B cell (primary cell): ENCODE results near the gene PLS3. TPM values are rescaled to one million over a fixed set of nuclear protein-coding genes. Genes with fewer than 3 reads are reported as not detected.

Source experiments
- ATAC-seq: fragments of 200-7000 bp; cut with Tn5 transposase; one replicate; pipeline ENCODE4 v1.10.0; 2021; ENCODE audit warnings: low read depth, mild to moderate bottlenecking, moderate number of reproducible peaks, moderate library complexity
- CTCF ChIA-PET: fragments of 350-600 bp; sonication (Branson Sonifier 250); formaldehyde crosslinking; loops from one replicate; lab custom pipeline; 2021; ENCODE audit warnings: antibody characterized with exemption, inconsistent platforms; lab: Charles Lee
- POLR2A ChIA-PET: fragments of 350-600 bp; sonication (Branson Sonifier 250); formaldehyde crosslinking; loops from one replicate; lab custom pipeline; 2021; ENCODE audit warnings: antibody characterized with exemption; lab: Charles Lee
- DNase-seq: peaks from one replicate; pipeline ENCODE4 v3.0.0; 2013
- H2AFZ ChIP-seq: 2 replicates; pipeline ENCODE4 v1.6.1; 2012; ENCODE audit warnings: mild to moderate bottlenecking, low read depth, low read length; ENCODE audit not compliant: insufficient read depth, poor library complexity, severe bottlenecking
- H3K27ac ChIP-seq, 2 donors: 1 replicate in 1 of 2; 2 replicates in 1 of 2; pipeline ENCODE4 v1.5.1; 2012 to 2013; ENCODE audit warnings: low read length in 2 of 2, mild to moderate bottlenecking in 2 of 2, moderate library complexity in 1 of 2
- H3K27me3 ChIP-seq, 4 experiments: fragments of 200-600 bp in 1 of 4; sonication (generic) in 1 of 4; replicated peaks in 1 of 4; 1 replicate in 2 of 4; 2 replicates in 2 of 4; pipeline versions ENCODE4 v1.6.1 to v1.7.0; 2013 to 2016; ENCODE audit warnings: low read length in 3 of 4, mild to moderate bottlenecking in 2 of 4, mixed read lengths in 1 of 4, moderate library complexity in 1 of 4; ENCODE audit not compliant: insufficient read depth in 4 of 4, control insufficient read depth in 3 of 4; ENCODE audit errors: control extremely low read depth in 1 of 4
- H3K36me3 ChIP-seq, 2 experiments: replicated peaks in 1 of 2; 1 replicate in 1 of 2; 2 replicates in 1 of 2; pipeline versions ENCODE4 v1.6.1 to v1.7.1; 2013; ENCODE audit warnings: low read length in 1 of 2; ENCODE audit not compliant: insufficient read depth in 2 of 2, control insufficient read depth in 1 of 2; ENCODE audit errors: control extremely low read depth in 1 of 2, extremely low read depth in 1 of 2
- H3K4me1 ChIP-seq, 2 donors: fragments of 200-600 bp in 1 of 2; sonication (generic) in 1 of 2; 1 replicate in 1 of 2; 2 replicates in 1 of 2; pipeline versions ENCODE4 v1.5.1 to v1.6.1; 2013 to 2017; ENCODE audit warnings: low read length in 2 of 2; ENCODE audit not compliant: control insufficient read depth in 2 of 2, insufficient read depth in 2 of 2
- H3K4me2 ChIP-seq: replicated peaks from 2 replicates; pipeline ENCODE3; 2012; ENCODE audit warnings: mild to moderate bottlenecking, low read depth, low read length; ENCODE audit not compliant: poor library complexity, severe bottlenecking
- H3K4me3 ChIP-seq, 5 experiments: fragments of 200-600 bp in 1 of 5; sonication (generic) in 1 of 5; 1 replicate in 3 of 5; 2 replicates in 2 of 5; pipeline versions ENCODE4 v1.5.1 to v1.7.0; 2011 to 2016; ENCODE audit warnings: low read length in 4 of 5, mild to moderate bottlenecking in 4 of 5, low read depth in 2 of 5, control low read depth in 1 of 5, moderate library complexity in 1 of 5; ENCODE audit not compliant: insufficient read depth in 1 of 5; ENCODE audit errors: control extremely low read depth in 1 of 5, extremely low read depth in 1 of 5
- H3K79me2 ChIP-seq: fragments of 200-600 bp; sonication (generic); one replicate; pipeline ENCODE4 v1.6.0; 2016; ENCODE audit warnings: low read length; ENCODE audit not compliant: control insufficient read depth, insufficient read depth
- H3K9ac ChIP-seq: fragments of 200-600 bp; sonication (generic); 2 replicates; pipeline ENCODE4 v1.6.1; 2017; ENCODE audit warnings: mild to moderate bottlenecking, low read length, moderate library complexity
- H3K9me3 ChIP-seq, 3 donors: one replicate each; pipeline versions ENCODE4 v1.6.1 to v1.7.1; 2013; ENCODE audit warnings: low read length in 2 of 3; ENCODE audit not compliant: control insufficient read depth in 2 of 3, insufficient read depth in 1 of 3; ENCODE audit errors: control extremely low read depth in 1 of 3
- H4K20me1 ChIP-seq: 2 replicates; pipeline ENCODE4 v1.6.0; 2012; ENCODE audit warnings: mild to moderate bottlenecking, low read length; ENCODE audit not compliant: insufficient read depth, control insufficient read depth, poor library complexity, severe bottlenecking
- H3K27ac Mint-ChIP-seq: one replicate; pipeline ENCODE4 v1.8.0; 2021; ENCODE audit warnings: mixed read lengths
- H3K27me3 Mint-ChIP-seq: one replicate; pipeline ENCODE4 v1.8.0; 2021; ENCODE audit warnings: mixed read lengths
- H3K4me1 Mint-ChIP-seq: one replicate; pipeline ENCODE4 v1.8.0; 2021; ENCODE audit warnings: mixed read lengths
- H3K4me3 Mint-ChIP-seq: one replicate; pipeline ENCODE4 v1.8.0; 2021; ENCODE audit warnings: mixed read lengths
- H3K9me3 Mint-ChIP-seq: one replicate; pipeline ENCODE4 v1.8.0; 2022; ENCODE audit warnings: mixed read lengths; ENCODE audit not compliant: insufficient read depth
- CTCF ChIP-seq: fragments of 200-600 bp; IDR thresholded peaks from one replicate; pipeline ENCODE4 v1.8.0; 2022; ENCODE audit warnings: antibody characterized with exemption, mild to moderate bottlenecking
- EZH2 ChIP-seq: IDR thresholded peaks from 2 replicates; pipeline ENCODE4 v1.6.1; 2012; ENCODE audit warnings: borderline replicate concordance, low read depth, mild to moderate bottlenecking, moderate library complexity, low read length; ENCODE audit not compliant: insufficient read depth, poor library complexity, severe bottlenecking
- WGBS: methylation state at CpG from one replicate; pipeline ENCODE4 v1.1.5; 2013; ENCODE audit warnings: missing lambda C conversion rate; ENCODE audit not compliant: insufficient coverage; 5-methylcytosine and 5-hydroxymethylcytosine counted together
- intact Hi-C: fragments of 100-400 bp; cut with micrococcal nuclease; formaldehyde crosslinking; loops from one replicate; pipeline ENCODE4 v1.10.0; 2022
- polyA plus RNA-seq: library from polyadenylated mRNA; depleted of rRNA; stranded (reverse); fragments of >200 nt; gene quantifications from 2 replicates; pipeline ENCODE4 v1.2.3, GENCODE V29; 2012
- total RNA-seq, 2 donors: library from RNA; stranded (reverse); fragments of 120-200 nt in 1 of 2; gene quantifications; 1 replicate in 1 of 2; 2 replicates in 1 of 2; pipeline versions ENCODE4 v1.2.3 to v1.2.4, GENCODE V29; 2013 to 2022

The PLS3 gene
- total and polyA plus RNA-seq, 2 donors (not counting 1 experiment from before 2014, with no cell fraction given), result not detected

- DNase-seq, result no peak
- H3K9me3 Mint-ChIP-seq, result no peaks in the 10 kb centered on the region
- Histone ChIP-seq H3K4me1 (no peaks in the 10 kb centered on the region), H3K9me3 (no peaks in the 10 kb centered on the region), H3K9ac (no peak overlapping the region), H3K4me3 (no peak overlapping the region), H3K79me2 (no peaks in the 10 kb centered on the region), H2AFZ (no peak overlapping the region), H3K36me3 (no peaks in the 10 kb centered on the region), H3K27ac (no peak overlapping the region), H3K4me2 (no peak overlapping the region), H3K27me3 (no peaks in the 10 kb centered on the region), H4K20me1 (no peaks in the 10 kb centered on the region)
- H3K27ac Mint-ChIP-seq, result no peak overlapping the region
- ChIA-PET POLR2A (no interaction called here), CTCF (no interaction called here)
- ATAC-seq, result no peak
- intact Hi-C loops, result no loop called here
- TF ChIP-seq CTCF, result no peak
- TF ChIP-seq EZH2, result no peak
- H3K27me3 Mint-ChIP-seq, result no peaks in the 10 kb centered on the region
- no peaks in the 10 kb centered on the region for H3K4me1 Mint-ChIP-seq
- no peak overlapping the region for H3K4me3 Mint-ChIP-seq
- no CpG with 5 or more reads among the region's 1 CpG for WGBS
These were observed 27.5 kb upstream of the PLS3 start for GRCh38 chrX:115533485-115533884.

GRCh38 chrX:115534383-115534782 lies 26.6 kb upstream of the PLS3 start:
- TF ChIP-seq CTCF (no peak), EZH2 (no peak)
- Histone ChIP-seq H3K9me3 (no peaks in the 10 kb centered on the region), H3K9ac (no peak overlapping the region), H3K27me3 (no peaks in the 10 kb centered on the region), H2AFZ (no peak overlapping the region), H3K4me3 (no peak overlapping the region), H3K27ac (no peak overlapping the region), H3K79me2 (no peaks in the 10 kb centered on the region), H4K20me1 (no peaks in the 10 kb centered on the region), H3K36me3 (no peaks in the 10 kb centered on the region), H3K4me1 (no peaks in the 10 kb centered on the region), H3K4me2 (no peak overlapping the region)
- Mint-ChIP-seq H3K27ac (no peak overlapping the region), H3K9me3 (no peaks in the 10 kb centered on the region), H3K27me3 (no peaks in the 10 kb centered on the region), H3K4me3 (no peak overlapping the region), H3K4me1 (no peaks in the 10 kb centered on the region)
- intact Hi-C loops, result no loop called here
- ChIA-PET CTCF (no interaction called here), POLR2A (no interaction called here)
- no CpG with 5 or more reads among the region's 1 CpG for WGBS
- no peak for DNase-seq
- no peak for ATAC-seq
